ENCODE results near the gene ABHD8.

Gene ABHD8

DNA sequence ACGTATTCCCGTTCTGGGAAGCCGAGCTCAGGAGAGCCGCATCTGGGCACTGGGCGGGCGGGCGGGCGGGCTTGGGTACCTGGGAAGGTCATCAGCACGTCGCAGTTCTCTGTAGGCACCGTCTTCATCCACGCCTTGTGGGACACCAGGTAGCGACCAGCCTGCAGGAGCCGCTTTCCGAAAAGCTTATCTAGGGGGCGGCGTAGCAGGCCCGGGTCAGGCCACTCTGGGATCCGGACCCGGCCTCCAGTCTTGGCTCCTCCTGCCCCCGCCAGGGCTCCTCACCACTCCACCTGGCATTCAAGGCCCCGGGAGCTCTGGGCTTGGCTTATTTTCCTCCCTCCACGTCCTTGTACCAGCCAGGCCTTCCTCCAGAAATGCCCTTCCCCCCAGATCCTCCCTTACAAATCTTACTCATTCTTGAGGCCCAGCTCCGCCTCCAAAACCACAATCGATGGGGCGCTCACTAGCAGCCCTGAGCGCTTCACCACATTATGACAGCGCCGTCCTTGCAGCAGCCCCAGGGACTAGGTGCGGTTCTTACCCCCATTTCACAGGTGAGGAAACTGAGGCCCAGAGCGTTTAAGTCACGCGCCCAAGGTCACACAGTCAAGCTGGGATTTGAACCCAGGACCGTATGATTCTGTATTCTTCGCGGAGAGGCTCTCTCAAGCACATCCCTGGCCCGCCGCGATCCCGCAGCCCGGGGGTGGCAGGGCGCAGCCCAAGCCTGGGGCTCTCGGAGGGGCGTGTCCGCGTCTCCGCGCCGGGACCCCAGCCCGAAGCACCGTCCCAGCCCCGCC lies 30.6 kb upstream of the ABHD8 start:
- DNase-seq, result peak; percentile 84

DNA sequence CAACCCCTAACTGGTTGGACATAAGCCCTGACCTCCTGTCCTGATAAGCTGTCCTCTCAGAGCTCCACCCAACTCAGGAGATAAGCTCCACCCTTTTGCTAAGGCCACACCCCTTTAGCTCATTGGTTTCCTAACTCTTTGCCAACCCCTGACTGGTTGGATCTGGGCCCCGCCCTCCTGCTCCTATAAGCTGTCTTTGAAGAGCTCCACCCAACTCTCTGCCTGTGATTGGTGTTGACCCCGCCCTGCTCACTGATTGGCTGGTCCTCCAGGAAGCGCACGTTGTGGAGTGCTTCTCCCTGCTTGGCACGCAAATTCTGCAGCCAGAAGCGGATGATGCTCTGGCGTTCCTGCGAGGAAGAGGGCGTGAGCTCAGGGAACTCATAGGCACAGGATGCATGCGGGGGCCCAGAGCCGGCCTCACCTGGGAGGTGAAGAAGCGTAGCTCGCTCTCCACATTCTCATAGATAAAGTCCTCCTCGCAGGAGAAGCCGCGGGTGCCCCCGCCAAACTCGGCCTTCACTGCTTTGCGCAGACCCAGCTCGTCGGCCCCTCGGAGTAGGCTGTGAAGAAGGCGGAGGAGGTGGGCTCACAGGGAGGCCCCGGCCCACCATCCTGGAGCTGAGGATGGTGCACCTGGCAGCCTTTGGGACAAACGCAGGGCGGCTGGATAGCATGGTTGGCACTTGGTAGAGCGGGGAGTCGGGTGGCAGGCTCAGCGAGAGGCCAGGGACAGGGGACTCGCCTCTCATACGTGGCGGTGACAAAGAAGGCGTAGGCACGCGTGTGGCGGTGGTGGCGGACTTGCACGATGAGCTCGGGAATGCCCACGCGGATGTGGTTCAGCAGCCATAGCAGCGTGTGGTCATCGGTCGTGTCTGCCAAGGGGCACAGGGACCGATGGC lies 29.7 kb upstream of the ABHD8 start:
- peak; percentile 78 for DNase-seq

GRCh38 chr19:17332360-17332676 lies 29.1 kb upstream of the ABHD8 start:
- no peak for DNase-seq

DNA sequence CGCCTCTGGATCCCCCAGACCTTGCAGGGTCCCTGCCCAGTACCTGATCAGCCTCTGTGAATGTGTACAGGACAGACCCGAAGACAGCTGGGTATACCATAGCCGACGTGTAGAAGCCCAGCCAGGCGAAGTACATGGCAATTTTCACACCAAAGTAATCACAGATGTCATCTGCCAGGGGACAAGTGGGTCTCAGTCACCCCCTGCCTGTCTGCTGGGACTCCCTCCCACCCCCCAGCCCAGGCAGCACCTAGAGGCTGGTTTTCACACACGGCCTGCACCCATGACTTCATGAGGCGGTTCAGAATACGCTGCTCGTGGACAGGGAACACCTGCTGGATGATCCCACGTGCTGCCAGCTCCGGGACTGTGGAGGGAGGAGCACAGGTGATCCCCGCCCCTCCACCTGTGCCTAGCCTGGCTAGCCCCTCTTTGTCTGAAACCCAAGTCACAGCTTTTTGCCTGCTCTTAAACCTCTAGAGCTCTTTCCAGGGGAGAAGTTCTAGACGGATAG lies 27.9 kb upstream of the ABHD8 start:
- DNase-seq, result no peak

DNA sequence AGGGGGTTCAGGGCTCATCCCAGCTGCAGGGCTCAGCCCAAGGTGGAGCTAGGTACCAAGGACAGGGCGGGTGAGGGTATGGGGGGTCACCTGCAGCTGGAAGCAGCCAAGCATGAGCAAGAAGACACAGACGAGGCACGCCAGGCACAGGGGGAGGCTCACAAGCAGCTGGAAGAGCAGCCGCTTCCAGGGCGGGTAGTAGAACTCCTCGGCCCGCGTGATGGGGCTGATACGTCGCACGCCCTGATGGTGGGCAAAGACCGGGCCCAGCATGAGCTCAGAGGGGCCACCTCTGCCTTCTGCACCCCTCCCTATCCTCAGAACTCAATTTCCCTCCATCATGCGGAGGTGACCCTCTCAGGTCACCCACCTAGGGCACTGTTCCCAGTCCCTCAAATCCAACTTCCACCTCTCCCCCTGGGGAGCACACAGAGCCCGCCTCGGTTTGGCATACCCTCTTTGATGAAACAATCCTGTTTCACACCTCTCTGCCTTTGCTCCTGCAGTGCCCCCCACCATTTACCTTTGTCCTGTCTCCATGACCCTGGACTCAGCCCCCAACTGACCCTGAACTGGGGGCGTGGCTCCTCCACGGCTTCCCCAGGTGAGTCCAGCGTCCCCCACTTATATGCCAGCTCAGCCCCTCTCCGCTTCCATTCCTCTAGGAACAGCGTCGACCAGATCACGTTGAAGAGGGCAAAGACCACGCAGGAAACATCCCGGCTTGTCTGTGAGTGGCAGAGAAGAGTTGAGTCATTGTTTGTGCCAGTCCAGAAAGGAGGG lies 27.2 kb upstream of the ABHD8 start:
- no peak for DNase-seq

DNA sequence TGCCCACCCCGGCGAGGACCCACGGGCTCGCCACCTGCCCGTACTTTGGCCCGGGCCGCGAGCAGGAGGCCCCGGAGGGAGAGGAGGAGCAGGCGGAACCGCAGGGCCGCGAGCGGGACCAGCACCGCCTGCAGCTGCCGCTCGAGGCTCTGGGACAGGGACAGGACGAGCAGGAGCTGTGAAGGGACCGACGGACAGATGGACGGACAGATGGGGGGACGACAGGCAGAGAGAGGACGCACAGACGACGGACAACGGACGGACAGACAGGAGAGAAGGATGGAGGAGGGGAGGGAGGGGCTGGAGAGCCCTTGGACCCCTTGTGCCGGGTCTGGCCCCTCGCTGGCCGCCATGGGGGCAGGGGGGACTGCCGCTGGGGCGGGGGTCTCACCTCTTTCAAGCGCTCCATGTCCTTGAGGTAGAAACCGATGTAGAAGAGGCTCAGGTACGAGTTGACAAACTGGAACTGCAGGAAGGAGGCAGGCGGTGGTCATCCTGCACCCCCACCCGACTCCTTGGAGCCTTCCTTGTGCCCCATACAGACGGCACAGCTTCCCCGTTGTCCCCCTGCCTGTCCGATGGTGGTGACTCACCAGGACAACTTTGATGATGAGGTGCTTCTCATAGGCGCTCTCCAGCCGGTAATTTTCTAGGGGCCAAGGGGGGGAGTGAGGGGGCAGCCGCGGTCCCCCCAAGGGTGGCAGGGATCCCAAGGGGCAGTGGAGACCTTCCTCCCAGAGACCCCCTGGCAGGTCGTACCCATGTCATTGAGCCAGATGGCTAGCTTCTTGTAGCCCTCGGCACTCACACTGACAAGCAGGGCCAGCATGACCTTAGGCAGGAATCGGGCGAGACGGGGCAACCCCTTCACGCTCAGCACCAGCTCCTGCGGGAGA lies 26.4 kb upstream of the ABHD8 start:
- DNase-seq, result no peak

DNA sequence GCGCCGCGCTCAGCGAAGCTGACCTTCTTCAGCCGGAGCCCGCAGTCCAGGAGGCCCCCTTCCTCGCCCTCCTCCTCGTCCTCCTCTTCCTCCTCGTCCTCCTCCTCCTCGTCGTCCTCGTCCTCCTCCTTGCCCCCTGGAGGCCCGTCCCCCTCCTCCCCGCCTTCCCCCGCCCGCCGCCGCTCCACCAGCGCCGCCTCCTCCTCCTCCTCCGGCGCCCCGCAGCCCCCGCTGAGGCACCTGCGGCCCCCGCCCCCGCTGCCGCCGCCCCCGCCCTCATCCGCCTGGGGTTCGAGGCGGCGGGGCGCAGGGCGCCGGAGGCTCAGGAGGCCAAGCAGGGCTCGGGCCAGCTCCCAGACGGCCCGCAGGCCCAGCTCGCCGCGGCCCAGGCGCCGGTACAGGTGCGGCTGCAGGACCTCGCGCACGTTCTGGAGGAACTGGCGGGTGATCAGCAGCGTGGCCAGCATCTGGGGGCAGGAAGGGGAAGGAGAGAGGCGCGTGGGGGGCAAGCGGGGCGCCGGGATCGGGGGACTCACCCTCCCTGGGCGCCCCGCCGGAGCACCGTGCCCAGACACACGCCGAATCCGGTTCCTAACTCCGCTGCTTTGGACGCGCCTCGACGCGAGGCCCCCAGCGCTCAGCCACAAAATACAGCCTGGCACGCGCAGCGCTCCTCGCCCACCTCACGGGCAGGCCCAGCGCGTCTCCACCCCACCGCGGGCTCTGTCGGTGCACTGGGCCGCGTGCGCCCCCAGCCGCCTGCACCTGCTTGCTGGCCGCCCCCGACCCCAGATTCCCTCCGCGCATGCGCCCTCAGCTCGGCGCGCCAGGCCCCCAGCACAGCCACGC lies 25.5 kb upstream of the ABHD8 start:
- no peak for DNase-seq

DNA sequence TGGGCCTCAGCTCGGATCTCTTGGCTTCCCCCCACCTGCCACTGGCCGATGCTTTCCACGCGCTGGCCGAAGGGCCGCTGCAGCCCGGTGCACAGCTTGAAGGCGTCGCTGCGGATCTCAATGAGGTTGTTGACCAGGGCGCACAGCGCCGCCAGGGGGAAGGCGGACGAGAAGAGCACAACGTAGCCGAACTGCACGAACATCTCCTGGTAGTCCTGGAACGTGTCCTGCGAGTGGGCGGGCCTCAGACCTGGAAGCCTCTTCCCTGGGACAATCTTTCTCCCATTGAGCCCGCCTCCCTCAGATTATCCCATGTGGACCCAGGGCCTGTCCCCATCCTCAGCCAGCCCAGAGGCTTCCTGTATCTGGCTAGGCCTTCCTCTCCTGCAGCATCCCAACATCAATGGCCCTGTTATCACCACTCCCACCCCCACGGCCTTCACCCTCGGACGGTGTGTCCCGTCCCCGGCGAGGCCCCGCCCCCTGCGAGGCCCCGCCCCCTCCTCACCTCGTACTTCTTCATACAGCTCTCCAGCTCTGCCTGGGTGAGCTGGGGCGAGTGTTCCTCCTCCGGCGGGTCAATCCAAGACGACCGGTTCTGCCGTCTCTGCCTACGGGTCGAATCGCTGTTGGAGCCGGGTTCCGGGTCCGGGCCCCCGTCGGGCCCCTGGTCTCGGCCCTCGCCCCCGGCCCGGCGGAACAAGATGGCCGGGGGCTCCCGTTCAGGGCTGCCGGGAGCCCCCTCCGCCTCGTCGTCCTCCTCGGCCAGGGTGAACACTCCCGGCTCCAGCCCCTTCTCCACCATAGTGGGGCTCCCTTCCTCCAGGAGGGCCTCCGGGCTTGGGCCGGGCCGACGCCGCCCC lies 24.7 kb upstream of the ABHD8 start:
- DNase-seq, result peak; percentile 39

DNA sequence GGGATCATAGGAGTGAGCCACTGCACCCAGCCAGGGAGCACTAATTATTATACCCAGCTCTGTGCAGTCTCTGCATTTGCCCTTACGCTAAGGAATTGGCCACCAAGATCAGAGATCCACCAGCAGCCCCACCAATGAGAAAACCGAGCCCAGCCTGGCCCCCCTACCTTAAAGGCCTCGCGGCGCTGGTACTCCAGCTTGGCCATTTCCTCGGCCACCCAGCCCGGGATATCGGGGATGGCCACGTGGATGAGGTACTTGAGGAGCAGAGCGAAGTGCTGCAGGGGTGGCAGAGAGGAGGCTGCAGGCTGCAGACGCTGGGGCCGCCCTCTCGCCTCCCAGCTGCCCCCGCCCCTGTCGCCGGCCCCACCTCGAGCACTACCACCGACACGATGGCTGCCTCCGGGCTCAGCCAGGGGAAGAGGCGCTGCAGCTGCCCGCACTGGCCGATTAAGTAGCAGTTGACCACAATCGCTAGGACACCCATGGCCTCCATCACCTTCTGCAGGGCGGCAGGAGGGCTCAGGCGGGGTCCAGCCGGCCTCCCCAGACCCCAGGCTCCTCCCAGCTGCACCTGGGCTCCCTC lies 23.9 kb upstream of the ABHD8 start:
- no peak for DNase-seq

- DNase-seq, result no peak
Measured at GRCh38 chr19:17326595-17326966, 23.4 kb upstream of the ABHD8 start.

DNA sequence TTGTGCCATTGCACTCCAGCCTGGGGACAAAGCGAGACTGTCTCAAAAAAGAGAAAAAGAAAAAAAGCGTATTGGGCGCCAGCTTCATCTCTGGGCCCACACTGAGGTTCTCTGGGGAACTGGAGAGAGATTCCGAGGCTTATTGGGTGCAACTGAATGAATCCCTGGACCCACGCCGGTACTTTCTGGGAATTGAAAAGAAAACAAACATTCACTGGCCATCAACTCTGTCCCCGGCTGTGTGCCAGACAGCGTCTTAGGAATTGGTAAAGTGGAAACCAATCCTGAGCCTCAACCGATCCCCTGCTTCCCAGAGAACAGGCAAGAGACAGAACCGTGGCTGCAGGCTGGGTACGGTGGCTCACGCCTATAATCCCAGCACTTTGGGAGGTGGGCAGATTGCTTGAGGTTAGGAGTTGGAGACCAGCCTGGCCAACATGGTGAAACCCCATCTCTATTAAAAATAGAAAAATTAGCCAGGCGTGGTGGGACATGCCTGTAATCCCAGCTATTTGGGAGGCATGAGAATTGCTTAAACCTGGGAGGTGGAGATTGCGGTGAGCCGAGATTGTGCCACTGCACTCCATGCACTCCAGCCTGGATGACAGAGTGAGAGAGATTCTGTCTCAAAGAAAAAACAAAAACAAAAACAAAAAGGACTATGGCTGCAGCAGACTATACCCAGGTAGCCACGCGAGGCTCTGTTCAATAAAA lies 22.8 kb upstream of the ABHD8 start:
- DNase-seq, result no peak

DNA sequence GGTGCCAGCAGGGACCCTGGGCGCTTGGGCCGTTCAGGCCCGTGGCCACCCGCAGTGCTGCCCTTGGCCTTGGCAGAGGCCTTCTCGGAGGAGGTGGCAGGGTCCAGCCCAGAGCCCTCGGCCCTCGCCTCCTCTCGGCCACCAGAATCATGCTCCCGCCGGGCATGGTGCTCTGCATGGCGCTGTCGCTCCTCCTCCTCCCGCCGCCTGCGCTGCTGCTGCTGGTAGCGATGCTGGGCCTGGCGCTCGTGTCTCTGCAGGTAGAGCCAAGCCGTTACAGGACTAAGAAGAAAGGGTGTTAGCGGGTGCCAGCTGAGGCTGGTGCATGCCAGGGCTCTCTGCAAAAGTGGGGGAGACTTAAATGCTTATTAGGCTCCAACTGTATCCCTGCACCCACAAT lies 21.9 kb upstream of the ABHD8 start:
- no peak for DNase-seq

- DNase-seq, result no peak
Measured at GRCh38 chr19:17324357-17325114, 21.3 kb upstream of the ABHD8 start.

GRCh38 chr19:17323964-17324332 lies 20.7 kb upstream of the ABHD8 start:
- no peak for DNase-seq

DNA sequence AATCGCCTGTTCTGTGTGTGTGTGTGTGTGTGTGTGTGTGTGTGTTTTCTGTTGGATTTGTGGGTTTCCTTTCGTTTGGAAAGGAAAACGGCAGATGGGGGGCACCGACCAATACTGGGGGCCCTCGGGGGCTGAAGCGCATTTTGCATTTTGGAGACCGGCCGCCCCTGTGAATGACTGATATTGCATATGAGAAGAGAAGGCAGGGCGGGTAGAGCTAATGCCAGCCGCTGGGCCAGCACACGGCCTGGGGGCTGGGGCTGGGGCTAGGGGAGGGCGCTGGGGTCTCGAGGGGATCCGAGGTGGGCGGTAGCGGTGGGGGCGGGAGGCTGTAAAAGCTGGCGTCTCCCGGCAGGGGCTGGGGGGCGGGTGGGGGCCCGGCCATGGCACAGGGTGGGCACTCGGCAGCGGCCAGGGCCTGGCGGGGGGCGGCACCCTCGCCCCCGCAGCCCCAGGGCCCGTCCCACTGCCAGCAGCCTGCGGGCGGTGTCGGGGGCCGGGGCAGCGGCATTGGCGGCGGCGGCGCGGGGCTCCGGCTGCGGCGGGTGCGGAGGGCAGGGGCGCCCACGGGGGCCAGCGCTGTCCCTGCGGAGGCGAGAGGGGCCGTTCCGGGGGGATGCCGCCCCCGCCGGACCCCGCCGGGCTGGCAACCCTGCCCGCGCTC lies 20.2 kb upstream of the ABHD8 start:
- DNase-seq, result no peak

DNA sequence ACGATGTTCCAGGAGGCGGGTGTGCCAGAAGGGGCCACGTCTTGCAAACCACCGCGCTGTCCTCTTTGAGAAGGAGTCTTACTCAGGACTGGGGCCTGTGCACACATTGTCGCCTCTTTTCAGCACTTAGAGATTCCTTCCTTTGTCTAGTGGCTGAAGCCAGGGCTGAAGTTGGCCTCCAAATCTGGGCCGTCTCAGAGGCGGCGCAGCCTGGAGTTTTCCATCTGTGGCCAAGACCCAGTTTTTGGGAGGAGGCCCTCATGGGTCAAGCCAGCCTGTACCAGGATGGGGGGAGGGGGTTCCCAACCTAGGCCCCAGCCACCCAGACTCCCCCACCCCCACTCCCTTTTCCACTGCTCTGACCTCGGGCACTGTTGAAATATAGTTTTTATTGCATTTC lies 19.6 kb upstream of the ABHD8 start:
- DNase-seq, result no peak

DNA sequence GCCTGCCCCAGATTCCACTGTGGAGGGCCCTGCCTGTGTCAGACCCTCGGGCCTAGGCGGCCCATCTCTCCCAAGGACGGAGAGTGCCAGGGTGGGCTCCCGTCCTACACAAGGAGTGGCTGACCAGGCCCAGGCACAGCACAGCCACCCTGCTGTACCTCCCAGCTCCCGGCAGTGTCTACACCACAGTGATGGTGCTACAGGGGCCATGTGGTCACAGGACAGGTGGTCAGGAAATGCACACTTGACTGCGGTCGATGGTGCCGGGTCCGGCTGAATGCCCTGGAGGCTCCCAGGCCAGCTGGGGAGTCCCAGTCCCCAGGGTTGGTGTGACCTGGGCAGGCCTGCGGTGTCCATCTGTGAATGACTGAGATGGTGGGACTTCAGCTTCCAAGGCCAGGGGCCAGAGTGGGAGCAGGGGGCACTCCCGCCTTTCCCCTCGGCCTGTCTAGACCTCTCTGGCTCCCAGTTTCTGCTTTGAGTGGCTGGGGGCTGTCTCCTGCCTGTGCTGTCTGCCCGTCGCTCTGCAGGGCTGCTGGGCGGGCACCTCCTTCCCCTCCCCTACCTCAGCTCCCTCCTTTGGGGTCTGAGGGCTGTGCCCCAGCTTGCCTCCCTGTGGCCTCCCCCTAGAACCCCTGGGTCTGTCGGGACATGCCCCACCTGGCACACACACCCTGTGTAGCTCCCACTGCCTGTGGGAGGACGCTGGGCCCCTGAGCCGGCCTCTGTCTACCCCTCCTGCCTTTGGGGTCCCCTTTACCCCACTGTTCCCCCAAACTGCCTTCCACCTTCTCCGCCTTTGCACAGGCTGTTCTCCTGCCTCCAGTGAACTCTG lies 18.6 kb upstream of the ABHD8 start:
- no peak for DNase-seq

Measured in stimulated activated CD4-positive, alpha-beta T cell treated with anti-CD3 and anti-CD28 coated beads, Interleukin-1b, Interleukin-23, amount 100 ng/mL, for 48 hours (primary cell).